NCI-H510A (cell line): Measurements from ENCODE around the gene LAMC3.

ENCODE experiments used
- DNase-seq: peaks from one replicate; lab custom pipeline; 2025; lab: John Stamatoyannopoulos, UW

LAMC3 gene

GRCh38 chr9:131011274-131012022 lies 2.5 kb downstream of the LAMC3 start:
- no peak for DNase-seq

- DNase-seq: no peak
Measured at GRCh38 chr9:131012023-131012334, 3.0 kb downstream of the LAMC3 start.

GRCh38 chr9:131012396-131012917 lies 3.5 kb downstream of the LAMC3 start:
- no peak for DNase-seq

GRCh38 chr9:131013015-131013755 lies 4.2 kb downstream of the LAMC3 start:
- DNase-seq: no peak

DNA sequence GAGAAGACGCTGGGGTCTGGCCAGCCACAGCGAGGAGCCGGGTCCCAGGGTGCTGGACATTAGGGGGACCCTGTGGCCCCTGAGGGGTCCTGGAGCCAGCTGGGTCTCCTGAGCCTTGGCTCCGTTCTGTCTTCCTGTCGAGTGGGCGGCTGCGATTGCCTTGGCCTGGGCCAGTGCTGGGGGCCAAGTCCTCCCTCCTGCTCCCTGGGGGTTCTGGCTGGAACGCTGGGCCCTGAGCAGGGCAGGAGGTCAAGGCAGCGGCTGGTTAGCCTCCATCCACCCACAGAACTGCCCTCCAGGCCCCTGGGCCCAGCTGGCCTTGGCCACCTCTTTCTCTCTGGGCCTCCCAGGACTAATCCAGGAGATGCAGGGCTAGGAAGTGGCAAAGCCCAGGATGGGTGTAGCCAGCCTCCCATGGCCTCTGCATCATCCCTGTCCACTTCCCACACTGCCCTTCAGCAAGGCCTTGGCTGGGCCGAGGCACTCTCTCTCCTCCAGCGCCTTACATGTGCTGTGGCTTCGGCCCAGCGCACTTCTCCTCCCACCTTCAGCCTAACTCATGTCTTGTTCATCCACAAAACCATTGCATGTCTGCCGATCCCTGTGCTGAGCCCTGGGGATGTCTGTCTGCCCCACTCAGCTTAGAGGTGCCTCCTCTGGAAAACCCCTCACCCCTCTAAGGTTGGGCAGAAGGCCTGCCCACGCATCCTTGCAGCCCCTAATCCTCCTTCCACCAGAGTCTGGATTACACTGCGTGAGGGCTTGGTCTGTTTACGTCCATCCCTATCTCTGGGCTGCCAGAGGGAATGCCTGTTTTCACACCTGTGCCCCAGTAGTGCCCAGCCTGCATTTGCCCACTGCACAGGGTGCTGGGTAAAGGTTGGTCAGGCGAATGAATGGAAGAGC lies 5.0 kb downstream of the LAMC3 start:
- DNase-seq: no peak

GRCh38 chr9:131015112-131015511 lies 6.1 kb downstream of the LAMC3 start:
- no peak for DNase-seq

GRCh38 chr9:131015876-131016397 lies 7.0 kb downstream of the LAMC3 start:
- DNase-seq: no peak

GRCh38 chr9:131017067-131017466 lies 8.1 kb downstream of the LAMC3 start:
- DNase-seq: no peak

- no peak for DNase-seq
Measured at GRCh38 chr9:131018621-131019020, 9.6 kb downstream of the LAMC3 start.

DNA sequence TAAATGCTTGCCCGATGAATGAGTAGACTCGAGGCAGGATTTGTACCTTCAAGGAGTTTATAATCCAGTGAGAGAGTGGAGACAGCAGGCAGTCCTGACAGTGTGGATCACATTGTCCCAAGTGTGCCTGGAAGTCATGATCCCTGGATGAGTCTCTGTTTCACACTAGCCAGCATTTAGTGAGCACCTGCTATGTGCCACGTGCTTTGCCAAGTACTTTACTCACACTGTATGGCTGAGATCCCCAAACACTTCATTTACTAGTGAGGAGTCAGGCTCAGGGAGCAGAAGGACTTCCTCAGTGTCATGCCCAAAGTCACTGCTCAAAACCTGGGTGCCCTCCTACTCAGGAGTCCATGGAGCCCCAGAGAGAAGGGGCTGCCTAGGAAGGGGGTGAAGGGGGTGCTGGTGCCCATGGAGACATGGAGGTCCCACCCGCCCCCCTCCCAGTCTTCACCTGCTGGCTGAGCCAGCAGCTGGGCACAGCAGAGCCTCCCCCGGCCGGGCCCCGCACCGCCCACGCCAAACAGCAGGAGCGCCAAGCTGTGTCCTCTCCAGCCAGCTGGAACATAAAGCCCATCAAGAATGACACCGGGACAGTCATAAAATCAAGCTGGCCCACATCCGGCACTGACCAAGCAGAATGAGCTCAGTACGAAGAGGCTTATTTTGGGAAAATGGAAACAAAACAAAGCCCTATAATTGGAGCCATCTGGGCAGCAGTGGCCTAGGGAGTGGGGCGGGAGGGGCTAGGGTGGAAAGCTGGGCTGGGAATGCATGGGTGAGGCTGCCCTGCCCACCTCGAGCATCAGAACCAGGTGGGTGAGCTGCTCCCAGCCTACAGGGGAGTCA lies 10.6 kb downstream of the LAMC3 start:
- no peak for DNase-seq

- no peak for DNase-seq
Measured at GRCh38 chr9:131020388-131020787, 11.4 kb downstream of the LAMC3 start.

GRCh38 chr9:131020862-131021261 lies 11.9 kb downstream of the LAMC3 start:
- DNase-seq: no peak

DNA sequence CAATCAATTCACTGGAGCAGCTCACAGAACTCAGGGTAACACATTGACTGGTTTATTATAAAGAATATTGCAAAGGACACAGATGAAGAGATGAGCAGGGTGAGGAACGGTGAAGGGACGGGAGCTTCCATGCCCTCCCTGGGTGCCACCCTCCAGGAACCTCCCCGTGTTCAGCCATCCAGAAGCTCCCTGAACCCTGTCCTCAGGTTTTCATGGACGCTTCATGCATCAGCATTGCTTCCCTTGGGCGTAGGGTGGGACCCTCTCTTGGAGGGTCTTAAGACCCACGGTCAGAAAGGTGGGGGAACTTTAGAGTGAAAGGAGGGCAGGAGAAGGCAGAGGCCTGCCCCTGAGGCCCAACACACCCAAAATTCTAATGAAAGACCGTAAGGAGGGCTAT lies 12.8 kb downstream of the LAMC3 start:
- no peak for DNase-seq

GRCh38 chr9:131024978-131025868 lies 16.2 kb downstream of the LAMC3 start:
- DNase-seq: no peak

GRCh38 chr9:131025953-131026858 lies 17.2 kb downstream of the LAMC3 start:
- DNase-seq: no peak

GRCh38 chr9:131027048-131027871 lies 18.3 kb downstream of the LAMC3 start:
- no peak for DNase-seq

- DNase-seq: no peak
Measured at GRCh38 chr9:131027872-131028179, 18.9 kb downstream of the LAMC3 start.

GRCh38 chr9:131028221-131028884 lies 19.4 kb downstream of the LAMC3 start:
- no peak for DNase-seq
